Inflammatory macrophage treated with lipopolysaccharide for 1 hour (primary cell): ENCODE data around the gene PSME3.

Source experiments
- DNase-seq, 2 donors: peaks; one replicate each; pipeline ENCODE4 v3.0.0-alpha.2; 2020 to 2022

Gene PSME3

GRCh38 chr17:42832934-42833766 lies at the start of gene PSME3:
PSME3 (plus strand) TSS chr17:42833397; CDS start chr17:42833632, 235 bp downstream.
- DNase-seq, result peak; percentile 82 to 93

- no peak for DNase-seq
Measured at GRCh38 chr17:42783791-42784138, 49.4 kb upstream of the PSME3 start.

- DNase-seq, result peak in 1 of 2 donors; percentile 40
Measured at GRCh38 chr17:42784409-42784808, 48.8 kb upstream of the PSME3 start.

GRCh38 chr17:42784811-42785592 lies 48.2 kb upstream of the PSME3 start:
- DNase-seq, result no peak

GRCh38 chr17:42787266-42787665 lies 45.9 kb upstream of the PSME3 start:
- DNase-seq, result no peak

- DNase-seq, result no peak
Measured at GRCh38 chr17:42791948-42792347, 41.2 kb upstream of the PSME3 start.

GRCh38 chr17:42792545-42792944 lies 40.7 kb upstream of the PSME3 start:
- no peak for DNase-seq

GRCh38 chr17:42795061-42795460 lies 38.1 kb upstream of the PSME3 start:
- DNase-seq, result no peak

- DNase-seq, result no peak
Measured at GRCh38 chr17:42795465-42795864, 37.7 kb upstream of the PSME3 start.

GRCh38 chr17:42796066-42796758 lies 37.0 kb upstream of the PSME3 start:
- DNase-seq, result no peak

- no peak for DNase-seq
Measured at GRCh38 chr17:42797067-42798007, 35.9 kb upstream of the PSME3 start.

- DNase-seq, result no peak
Measured at GRCh38 chr17:42798011-42798382, 35.2 kb upstream of the PSME3 start.

GRCh38 chr17:42798383-42799380 lies 34.5 kb upstream of the PSME3 start, which contains the start of the genes CNTD1 and COA3:
CNTD1 (plus strand) TSS chr17:42798861; CDS start chr17:42799068, 207 bp downstream.
COA3 (minus strand) TSS chr17:42798704; CDS start chr17:42798681, 23 bp downstream.
- peak; percentile 67 to 83 for DNase-seq

GRCh38 chr17:42803074-42803883 lies 29.9 kb upstream of the PSME3 start:
- DNase-seq, result no peak

- no peak for DNase-seq
Measured at GRCh38 chr17:42804918-42805367, 28.3 kb upstream of the PSME3 start.

GRCh38 chr17:42806249-42806648 lies 26.9 kb upstream of the PSME3 start:
- no peak for DNase-seq

GRCh38 chr17:42809250-42809649 lies 23.9 kb upstream of the PSME3 start:
- DNase-seq, result peak in 1 of 2 donors; percentile 7

- no peak for DNase-seq
Measured at GRCh38 chr17:42814633-42815399, 18.4 kb upstream of the PSME3 start.

- no peak for DNase-seq
Measured at GRCh38 chr17:42817866-42818265, 15.3 kb upstream of the PSME3 start.
